ENCODE results near the gene SYTL1.
A peak's percentile ranks its signal among the peaks of the same experiment; 100 is the strongest.

SYTL1 gene

DNA sequence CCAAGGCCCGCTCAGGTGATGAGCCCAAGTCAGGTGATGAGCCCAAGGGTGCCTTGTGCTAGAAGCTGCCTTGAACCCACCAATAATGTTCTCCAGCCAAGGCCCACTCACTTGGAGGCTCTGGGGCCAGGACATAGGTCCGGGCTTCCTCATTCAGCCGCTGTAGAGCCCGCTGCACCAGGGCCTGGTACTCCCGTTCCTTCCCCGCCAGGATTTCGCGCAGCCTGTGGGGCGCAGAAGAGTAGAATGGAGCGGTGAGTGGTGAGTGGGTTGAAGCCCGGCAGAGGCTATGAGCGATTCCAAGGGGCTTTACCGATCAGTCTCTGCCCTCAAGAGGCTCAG is 14.4 kb downstream of the SYTL1 start:
- H3K4me3 ChIP-seq (ENCODE audit: insufficient read length, low read depth), result no peak overlapping the region
- H3K36me3 ChIP-seq (ENCODE audit: insufficient read depth, insufficient read length, low read length), result peaks cover 55% of the 10 kb centered on the region
- H3K4me1 ChIP-seq (ENCODE audit: insufficient read depth, insufficient read length), result peaks cover 25% of the 10 kb centered on the region
- no peak for TF ChIP-seq ZNF274 (IDR thresholded peaks at IDR 0.05; ENCODE audit: low read depth, low read length)
- TF ChIP-seq SUZ12 (IDR thresholded peaks at IDR 0.05; ENCODE audit: extremely low read depth, insufficient read depth, insufficient read length), result no peak
- TF ChIP-seq YY1 (IDR thresholded peaks at IDR 0.05; ENCODE audit: insufficient read depth, insufficient read length), result no peak
- no peak for DNase-seq (ENCODE audit: low read depth, low spot score)
- no peak overlapping the region for H3K9ac ChIP-seq (ENCODE audit: insufficient read length, low read depth)
- peaks cover 20% of the 10 kb centered on the region for H3K27me3 ChIP-seq (ENCODE audit: insufficient read depth, insufficient read length)
- H3K9me3 ChIP-seq (ENCODE audit: insufficient read depth, low read length), result no peaks in the 10 kb centered on the region

DNA sequence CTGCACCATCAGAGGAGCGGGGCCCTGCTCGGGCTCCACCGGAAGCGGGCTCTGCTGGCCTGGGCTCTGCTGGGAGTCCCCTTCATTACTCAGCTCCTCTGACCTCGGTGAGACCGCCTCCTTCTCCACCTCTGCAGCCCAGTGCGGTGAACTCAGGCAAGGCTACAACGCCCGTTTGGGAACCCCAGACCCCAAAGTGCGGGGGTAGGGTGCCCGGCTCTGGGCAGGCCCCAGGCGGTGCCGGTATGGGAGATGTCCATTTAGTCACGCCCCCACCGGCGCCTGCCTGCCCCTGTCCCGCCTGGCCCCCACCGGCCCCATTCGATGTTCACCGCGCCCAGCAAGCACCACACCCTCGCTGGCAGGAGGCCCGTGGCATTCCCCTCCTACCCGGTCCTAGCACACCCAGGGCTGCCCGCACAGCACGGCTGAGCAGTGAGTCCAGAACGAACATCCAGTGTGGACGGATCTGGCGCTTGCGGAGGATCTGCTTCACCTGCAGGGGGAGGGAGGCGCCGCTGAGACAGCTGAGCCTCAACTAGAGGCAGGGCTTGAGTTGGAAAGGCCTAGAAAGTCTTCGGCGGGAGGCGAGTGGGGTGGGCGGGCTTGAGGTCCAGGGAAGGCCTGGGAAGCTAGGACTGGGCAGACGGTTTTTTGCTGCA is 14.9 kb downstream of the SYTL1 start:
- Histone ChIP-seq H3K9me3 (ENCODE audit: insufficient read depth, low read length) (no peaks in the 10 kb centered on the region), H3K4me3 (ENCODE audit: insufficient read length, low read depth) (no peak overlapping the region), H3K36me3 (ENCODE audit: insufficient read depth, insufficient read length, low read length) (peaks cover 60% of the 10 kb centered on the region), H3K4me1 (ENCODE audit: insufficient read depth, insufficient read length) (peaks cover 22% of the 10 kb centered on the region), H3K27me3 (ENCODE audit: insufficient read depth, insufficient read length) (peaks cover 20% of the 10 kb centered on the region), H3K9ac (ENCODE audit: insufficient read length, low read depth) (peak overlapping the region; percentile 42)
- TF ChIP-seq ZNF274 (IDR thresholded peaks at IDR 0.05; ENCODE audit: low read depth, low read length), result no peak
- TF ChIP-seq YY1 (IDR thresholded peaks at IDR 0.05; ENCODE audit: insufficient read depth, insufficient read length), result no peak
- TF ChIP-seq SUZ12 (IDR thresholded peaks at IDR 0.05; ENCODE audit: extremely low read depth, insufficient read depth, insufficient read length), result no peak
- no peak for DNase-seq (ENCODE audit: low read depth, low spot score)

DNA sequence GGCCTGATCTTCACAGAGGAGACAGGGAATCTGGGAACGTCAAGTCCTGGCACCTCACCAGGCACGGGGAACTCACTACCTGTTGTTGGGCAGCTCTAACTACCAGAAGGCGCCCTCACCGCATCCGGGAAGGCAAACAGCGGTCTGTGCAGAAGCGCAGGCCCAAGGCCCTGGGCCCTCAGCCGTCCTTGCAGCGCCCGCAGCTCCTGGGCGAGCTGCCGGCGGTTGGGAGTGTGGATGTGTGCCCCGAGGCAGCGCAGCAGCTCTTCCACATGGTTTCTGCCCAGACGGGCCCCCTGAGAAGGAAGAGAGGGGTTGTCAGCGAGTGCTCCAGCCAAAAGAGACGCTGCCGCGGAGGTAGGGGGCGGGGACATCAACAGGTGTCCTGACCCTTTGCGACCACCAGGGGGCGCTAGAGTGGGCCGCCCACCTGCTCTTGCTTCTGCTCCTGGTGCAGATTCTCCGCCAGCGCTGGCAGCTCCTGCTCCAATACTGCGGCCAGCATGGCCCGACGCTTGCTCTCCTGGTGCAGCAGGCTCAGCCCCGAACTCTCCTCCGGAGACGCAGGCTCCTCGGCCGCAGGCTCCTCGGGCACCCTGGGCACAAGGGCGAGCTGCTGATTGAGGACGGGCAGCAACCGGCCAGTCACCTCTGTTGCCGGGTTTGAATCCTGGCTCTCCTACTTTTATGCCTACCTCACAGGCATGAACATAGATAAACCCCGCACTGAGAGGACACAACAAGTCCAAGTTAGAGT is 15.6 kb downstream of the SYTL1 start:
- Histone ChIP-seq H3K4me3 (ENCODE audit: insufficient read length, low read depth) (no peak overlapping the region), H3K4me1 (ENCODE audit: insufficient read depth, insufficient read length) (peaks cover 21% of the 10 kb centered on the region), H3K9ac (ENCODE audit: insufficient read length, low read depth) (peak overlapping the region; percentile 45), H3K27me3 (ENCODE audit: insufficient read depth, insufficient read length) (peaks cover 20% of the 10 kb centered on the region), H3K36me3 (ENCODE audit: insufficient read depth, insufficient read length, low read length) (peaks cover 66% of the 10 kb centered on the region), H3K9me3 (ENCODE audit: insufficient read depth, low read length) (no peaks in the 10 kb centered on the region)
- TF ChIP-seq YY1 (IDR thresholded peaks at IDR 0.05; ENCODE audit: insufficient read depth, insufficient read length) (no peak), SUZ12 (IDR thresholded peaks at IDR 0.05; ENCODE audit: extremely low read depth, insufficient read depth, insufficient read length) (no peak), ZNF274 (IDR thresholded peaks at IDR 0.05; ENCODE audit: low read depth, low read length) (no peak)
- no peak for DNase-seq (ENCODE audit: low read depth, low spot score)

DNA sequence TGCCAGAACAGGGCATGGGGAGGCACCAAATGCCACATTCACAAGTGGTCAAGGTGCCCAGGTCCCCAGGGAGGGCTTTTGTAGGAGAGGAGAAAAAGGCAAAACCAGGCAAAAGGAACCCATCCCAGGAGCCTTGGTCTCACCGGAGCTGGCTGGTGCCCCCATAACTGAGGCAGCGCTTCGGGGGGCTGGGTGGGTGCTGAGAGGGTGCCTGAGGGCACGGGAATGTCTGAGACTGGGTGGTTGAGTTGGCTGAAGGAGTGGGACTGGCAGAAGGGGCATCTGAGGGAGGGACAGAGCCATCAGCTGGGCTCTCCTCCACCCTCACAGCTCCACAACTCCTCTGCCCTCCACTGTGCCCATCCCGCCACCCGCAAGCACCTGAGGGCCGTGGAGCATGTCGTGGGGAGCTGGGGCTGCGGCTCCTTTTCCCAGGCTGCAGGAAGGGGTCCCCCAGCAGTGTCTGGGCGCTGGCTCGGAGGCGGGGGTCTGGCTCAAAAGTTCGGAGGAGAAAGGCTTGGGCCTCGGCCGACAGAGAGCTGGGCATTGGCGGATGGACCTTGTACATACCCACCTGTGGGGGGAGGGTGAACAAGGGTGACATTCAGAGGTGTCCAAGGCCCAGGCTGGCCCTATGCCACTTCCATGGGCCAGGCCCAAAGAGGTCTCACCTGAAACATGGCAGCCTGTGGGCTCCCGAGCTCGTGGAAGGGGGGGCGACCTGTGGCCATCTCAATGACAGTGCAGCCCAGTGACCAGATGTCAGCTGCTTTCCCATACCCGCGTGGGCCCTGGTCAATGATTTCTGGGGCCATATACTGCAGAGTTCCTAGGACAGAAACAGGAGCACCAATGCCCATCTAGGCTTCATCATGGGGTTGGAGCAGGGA is 16.5 kb downstream of the SYTL1 start:
- no peak for DNase-seq (ENCODE audit: low read depth, low spot score)
- H3K27me3 ChIP-seq (ENCODE audit: insufficient read depth, insufficient read length), result peaks cover 20% of the 10 kb centered on the region
- H3K4me1 ChIP-seq (ENCODE audit: insufficient read depth, insufficient read length), result peaks cover 23% of the 10 kb centered on the region
- peak overlapping the region; percentile 45 for H3K9ac ChIP-seq (ENCODE audit: insufficient read length, low read depth)
- TF ChIP-seq ZNF274 (IDR thresholded peaks at IDR 0.05; ENCODE audit: low read depth, low read length) (no peak), YY1 (IDR thresholded peaks at IDR 0.05; ENCODE audit: insufficient read depth, insufficient read length) (no peak), SUZ12 (IDR thresholded peaks at IDR 0.05; ENCODE audit: extremely low read depth, insufficient read depth, insufficient read length) (no peak)
- no peak overlapping the region for H3K4me3 ChIP-seq (ENCODE audit: insufficient read length, low read depth)
- H3K9me3 ChIP-seq (ENCODE audit: insufficient read depth, low read length), result no peaks in the 10 kb centered on the region
- peaks cover 71% of the 10 kb centered on the region for H3K36me3 ChIP-seq (ENCODE audit: insufficient read depth, insufficient read length, low read length)

DNA sequence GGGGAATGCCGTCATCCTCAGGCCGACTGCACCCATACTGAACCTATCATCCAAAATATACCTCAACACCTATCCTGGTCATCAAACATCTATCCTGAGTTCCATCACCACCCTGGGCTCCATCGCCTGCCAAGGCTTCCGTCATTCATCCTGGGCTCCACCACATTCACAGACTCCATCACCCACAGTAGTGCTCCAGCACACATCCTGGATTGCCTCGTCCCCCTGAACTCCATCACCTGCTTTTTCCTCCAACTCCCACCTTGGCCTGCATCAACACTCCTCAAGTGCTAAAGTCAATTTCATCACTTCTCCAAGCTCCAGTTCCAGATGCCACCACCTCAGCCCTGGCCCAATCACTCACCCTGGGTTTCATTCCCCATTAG is 17.1 kb downstream of the SYTL1 start:
- no peak overlapping the region for H3K4me3 ChIP-seq (ENCODE audit: insufficient read length, low read depth)
- H3K9ac ChIP-seq (ENCODE audit: insufficient read length, low read depth), result no peak overlapping the region
- H3K9me3 ChIP-seq (ENCODE audit: insufficient read depth, low read length), result no peaks in the 10 kb centered on the region
- H3K4me1 ChIP-seq (ENCODE audit: insufficient read depth, insufficient read length), result peaks cover 22% of the 10 kb centered on the region
- H3K36me3 ChIP-seq (ENCODE audit: insufficient read depth, insufficient read length, low read length), result peaks cover 65% of the 10 kb centered on the region
- H3K27me3 ChIP-seq (ENCODE audit: insufficient read depth, insufficient read length), result peaks cover 20% of the 10 kb centered on the region
- TF ChIP-seq ZNF274 (IDR thresholded peaks at IDR 0.05; ENCODE audit: low read depth, low read length) (no peak), YY1 (IDR thresholded peaks at IDR 0.05; ENCODE audit: insufficient read depth, insufficient read length) (no peak), SUZ12 (IDR thresholded peaks at IDR 0.05; ENCODE audit: extremely low read depth, insufficient read depth, insufficient read length) (no peak)
- no peak for DNase-seq (ENCODE audit: low read depth, low spot score)

DNA sequence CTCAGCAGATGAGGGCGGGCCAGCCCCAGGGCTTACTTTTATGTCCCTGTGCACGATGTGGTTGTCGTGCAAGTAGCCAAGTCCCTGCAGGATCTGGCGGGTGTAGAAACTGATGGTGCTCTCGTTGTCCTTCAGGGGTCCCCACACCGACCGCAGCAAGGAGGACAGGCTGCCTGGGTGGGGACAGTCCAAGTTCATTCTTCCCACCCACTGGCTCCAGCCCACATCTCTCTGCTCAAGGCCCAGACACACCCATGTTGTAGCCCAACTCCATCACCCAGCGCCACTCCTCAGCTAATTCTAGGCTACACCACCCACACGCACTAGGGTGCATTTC is 18.0 kb downstream of the SYTL1 start:
- Histone ChIP-seq H3K4me3 (ENCODE audit: insufficient read length, low read depth) (no peak overlapping the region), H3K27me3 (ENCODE audit: insufficient read depth, insufficient read length) (peaks cover 20% of the 10 kb centered on the region), H3K9ac (ENCODE audit: insufficient read length, low read depth) (no peak overlapping the region), H3K36me3 (ENCODE audit: insufficient read depth, insufficient read length, low read length) (peaks cover 64% of the 10 kb centered on the region), H3K9me3 (ENCODE audit: insufficient read depth, low read length) (no peaks in the 10 kb centered on the region), H3K4me1 (ENCODE audit: insufficient read depth, insufficient read length) (peaks cover 28% of the 10 kb centered on the region)
- TF ChIP-seq SUZ12 (IDR thresholded peaks at IDR 0.05; ENCODE audit: extremely low read depth, insufficient read depth, insufficient read length) (no peak), YY1 (IDR thresholded peaks at IDR 0.05; ENCODE audit: insufficient read depth, insufficient read length) (no peak), ZNF274 (IDR thresholded peaks at IDR 0.05; ENCODE audit: low read depth, low read length) (no peak)
- DNase-seq (ENCODE audit: low read depth, low spot score), result no peak

Measured in NT2/D1 (cell line).